DND-41 (cell line): ENCODE results near the gene DCP1B.

Experiments used
- CTCF ChIP-seq: IDR thresholded peaks from 2 replicates; pipeline ENCODE4 v1.5.1; 2012; ENCODE audit warnings: borderline replicate concordance, low read length, moderate library complexity, mild to moderate bottlenecking; ENCODE audit not compliant: poor library complexity, severe bottlenecking; ENCODE audit errors: extremely low read depth
- EZH2 ChIP-seq: IDR thresholded peaks from 3 replicates; pipeline ENCODE4 v1.6.1; 2012; ENCODE audit warnings: borderline replicate concordance, low read depth, mild to moderate bottlenecking, moderate library complexity, low read length, inconsistent platforms; ENCODE audit not compliant: severe bottlenecking

- no peak for TF ChIP-seq CTCF
- TF ChIP-seq EZH2, result no peak
Measured at GRCh38 chr12:1949771-1950470, 54.3 kb downstream of the DCP1B start.
